HG02798 (cell line): Measurements from ENCODE around the gene CDK19.
A peak's percentile ranks its signal among the peaks of the same experiment; 100 is the strongest.
"Not testable (repeated sequence)": the region's sequence is repeated elsewhere in the genome, so short reads cannot be mapped to it uniquely, and the experiment has no call there.

Source experiments
- ATAC-seq: cut with Tn5 transposase; IDR thresholded peaks from one replicate; pipeline ENCODE4 v1.9.1; 2021; ENCODE audit warnings: mild to moderate bottlenecking; ENCODE audit not compliant: unreplicated experiment, poor library complexity

The CDK19 gene

DNA sequence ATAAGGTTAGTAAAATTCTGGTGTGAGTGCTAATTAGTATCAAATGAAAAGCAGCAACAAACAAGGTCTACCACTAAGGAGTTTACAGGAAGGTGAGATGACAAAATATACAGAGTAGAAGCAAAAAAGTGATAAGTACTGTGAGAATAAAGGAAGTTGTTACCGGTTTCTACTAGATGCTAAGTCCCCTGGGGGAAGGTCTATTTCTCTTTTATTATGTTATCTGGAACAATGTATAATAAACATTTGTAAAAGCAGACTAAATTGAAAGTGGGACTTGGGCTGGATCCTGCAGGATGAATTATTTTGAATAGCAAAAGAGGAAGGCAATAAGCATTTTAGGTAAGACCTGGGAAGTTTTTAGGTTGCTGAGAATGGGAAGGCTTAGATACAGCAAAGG is 180.2 kb downstream of the CDK19 start:
- no peak for ATAC-seq

GRCh38 chr6:110633731-110634213 is 181.5 kb downstream of the CDK19 start:
- no peak for ATAC-seq

- ATAC-seq, result no peak
These were observed 186.1 kb downstream of the CDK19 start for GRCh38 chr6:110629153-110629552.

DNA sequence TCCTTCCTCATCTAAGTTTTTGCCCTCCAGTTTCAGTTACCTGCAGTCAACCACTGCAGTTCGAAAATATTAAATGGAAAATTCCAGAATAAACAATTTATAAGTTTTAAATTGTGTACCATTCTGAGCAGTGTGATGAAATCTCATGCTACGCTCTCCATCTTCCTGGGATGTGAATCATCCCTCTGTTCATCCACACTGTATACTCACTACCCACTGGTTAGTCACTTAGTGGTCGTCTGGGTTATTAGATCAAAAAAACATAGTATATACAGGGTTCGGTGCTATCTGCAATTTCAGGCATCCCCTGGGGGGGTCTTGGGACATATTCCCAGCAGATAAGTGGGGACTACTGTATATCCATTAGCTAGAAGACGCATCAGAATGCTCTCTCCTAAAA is 186.9 kb downstream of the CDK19 start:
- ATAC-seq, result no peak

DNA sequence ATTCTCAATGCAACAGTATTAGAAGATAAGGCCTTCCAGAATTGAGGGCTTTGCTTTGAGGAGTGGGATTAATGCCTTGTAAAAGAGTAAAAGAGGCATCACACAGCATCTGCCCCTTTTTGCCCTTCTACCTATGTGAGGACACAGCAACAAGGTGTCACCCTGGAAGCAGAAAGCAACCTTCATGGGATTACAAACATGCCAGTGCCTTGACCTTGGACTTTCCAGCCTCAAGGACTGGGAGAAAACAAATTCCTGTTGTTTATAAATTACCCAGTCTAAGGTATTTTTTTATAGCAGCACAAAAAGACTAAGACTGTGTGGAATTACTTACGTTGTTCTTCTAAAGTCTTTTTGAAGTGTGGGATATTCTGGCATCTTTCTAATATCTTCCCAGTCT is 188.8 kb downstream of the CDK19 start:
- ATAC-seq, result no peak

GRCh38 chr6:110625883-110626282 is 189.4 kb downstream of the CDK19 start:
- no peak for ATAC-seq

DNA sequence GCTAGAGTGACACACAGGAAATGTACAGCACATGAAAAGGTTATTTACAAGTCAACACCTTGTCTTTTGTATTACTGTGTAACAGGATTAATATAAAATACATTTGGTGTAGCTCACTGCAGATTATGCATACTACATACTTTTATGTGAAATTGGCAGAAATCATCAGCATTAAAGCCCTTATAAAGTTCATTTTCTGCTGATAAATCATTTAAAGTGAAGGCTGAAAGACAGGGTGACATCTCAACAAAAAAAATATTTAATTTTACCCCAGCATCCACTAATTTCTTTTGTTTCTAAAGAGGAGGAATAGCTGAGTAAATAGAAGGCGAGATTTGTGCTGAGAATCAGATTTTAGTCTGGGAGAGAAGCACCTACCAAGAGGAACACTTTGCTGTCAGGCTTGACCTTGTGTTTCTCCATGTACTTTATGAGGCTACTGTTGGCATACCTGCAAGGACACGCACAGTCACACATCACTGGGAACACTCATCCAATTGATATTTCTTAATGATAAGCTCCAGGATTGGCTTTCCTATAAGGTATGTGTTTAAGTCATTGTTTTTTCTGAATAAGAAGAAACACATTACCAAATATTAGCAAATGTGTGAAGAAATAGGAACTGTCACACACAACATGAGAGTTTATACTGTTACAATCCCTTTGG is 192.2 kb downstream of the CDK19 start:
- ATAC-seq, result no peak

DNA sequence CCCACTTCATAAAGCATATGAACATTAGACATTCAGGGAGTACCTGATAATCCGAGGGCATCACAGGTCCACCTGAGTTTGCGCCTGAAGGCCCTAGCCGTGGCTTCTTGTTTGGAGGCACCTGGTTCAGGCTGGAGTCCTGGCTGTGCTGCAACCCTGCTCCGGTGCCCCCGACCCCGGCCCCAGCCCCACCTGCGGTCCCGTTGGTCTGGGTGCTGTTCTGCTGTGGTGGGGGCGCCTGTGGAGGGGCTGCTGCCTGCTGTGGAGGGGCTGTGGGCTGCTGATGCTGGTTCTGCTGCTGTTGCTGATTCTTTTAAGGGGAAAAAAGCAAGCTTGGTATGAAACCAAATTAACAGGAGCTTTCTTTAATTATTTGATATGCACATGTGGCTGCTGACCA is 194.2 kb downstream of the CDK19 start:
- ATAC-seq, result no peak

DNA sequence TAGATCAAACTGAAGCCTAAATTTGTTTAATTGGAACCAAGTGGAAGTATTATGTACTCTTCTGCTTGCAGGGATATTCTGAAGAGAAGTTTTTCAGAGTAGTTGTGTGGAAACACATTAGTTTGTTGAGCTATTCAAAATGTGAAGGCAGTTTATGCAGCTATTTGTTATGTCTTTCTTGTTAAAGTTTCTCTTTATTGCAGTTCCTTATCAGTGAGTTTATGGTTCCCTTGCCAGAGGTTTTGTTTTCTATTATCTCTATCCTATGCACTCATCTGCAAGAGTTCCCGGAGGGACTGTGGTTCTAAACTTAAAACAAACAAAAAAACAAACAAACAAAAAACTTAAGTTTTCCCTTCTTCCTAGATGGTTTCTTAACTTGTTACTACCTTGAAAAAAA is 195.2 kb downstream of the CDK19 start:
- no peak for ATAC-seq

DNA sequence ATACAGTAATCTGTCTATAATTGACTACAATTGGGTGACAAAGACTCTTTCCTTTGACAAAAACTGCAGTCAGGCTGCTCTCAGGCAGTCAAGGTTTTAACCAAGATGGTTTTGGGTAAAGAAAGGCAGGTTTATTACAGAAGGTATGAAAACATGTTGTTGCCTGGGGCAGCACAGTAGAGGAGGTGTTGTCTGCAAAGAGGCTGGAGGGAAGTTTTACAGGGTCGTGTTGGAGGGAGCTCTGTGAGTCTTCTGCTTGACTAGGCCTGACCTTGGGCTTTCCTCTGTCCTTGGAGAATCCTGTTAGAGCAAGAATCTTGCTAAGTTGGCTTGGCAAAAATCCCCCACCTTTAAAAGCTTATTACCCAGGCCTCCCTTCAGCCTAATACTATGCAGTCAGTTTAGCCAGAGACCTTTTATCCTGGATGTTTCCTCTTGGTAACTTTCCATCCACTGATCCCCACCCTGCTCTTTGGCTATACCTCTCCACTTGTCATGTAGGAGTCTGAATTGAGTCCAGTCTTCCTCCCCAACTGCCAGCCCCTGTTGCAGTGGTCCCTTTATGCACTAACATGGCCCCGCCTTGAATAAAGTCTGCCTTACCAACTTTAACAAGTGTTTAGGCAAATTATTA is 195.9 kb downstream of the CDK19 start:
- no peak for ATAC-seq

GRCh38 chr6:110618591-110619267 is 196.5 kb downstream of the CDK19 start:
- ATAC-seq, result no peak

DNA sequence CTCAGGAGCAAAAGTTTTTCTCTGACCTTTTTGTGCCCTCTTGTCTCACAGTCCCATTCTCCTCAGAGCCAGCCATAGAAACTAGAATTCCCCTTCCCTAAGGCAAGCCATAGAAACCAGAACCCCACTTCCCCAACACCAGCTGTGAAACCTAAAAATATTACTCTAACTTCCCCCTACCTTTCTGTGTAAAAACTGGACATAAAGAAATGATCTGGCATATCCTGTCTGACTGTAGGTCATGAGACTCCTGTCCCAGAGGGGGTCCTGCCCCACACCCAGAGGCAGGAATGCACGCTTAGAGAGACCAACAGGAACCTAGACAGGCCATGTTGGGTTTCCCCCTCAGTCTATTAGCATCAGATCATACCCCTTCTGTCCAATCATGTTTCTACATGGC is 198.2 kb downstream of the CDK19 start:
- peak; percentile 84 for ATAC-seq

GRCh38 chr6:110615722-110616121 is 199.5 kb downstream of the CDK19 start:
- ATAC-seq, result no peak

GRCh38 chr6:110614586-110614985 is 200.7 kb downstream of the CDK19 start:
- ATAC-seq, result no peak

GRCh38 chr6:110614106-110614505 is 201.2 kb downstream of the CDK19 start:
- ATAC-seq, result no peak

GRCh38 chr6:110613356-110613755 is 201.9 kb downstream of the CDK19 start:
- ATAC-seq, result no peak

- ATAC-seq, result no peak
These were observed 203.0 kb downstream of the CDK19 start for GRCh38 chr6:110612298-110612697.

GRCh38 chr6:110609101-110609500 is 206.2 kb downstream of the CDK19 start:
- ATAC-seq, result no peak

DNA sequence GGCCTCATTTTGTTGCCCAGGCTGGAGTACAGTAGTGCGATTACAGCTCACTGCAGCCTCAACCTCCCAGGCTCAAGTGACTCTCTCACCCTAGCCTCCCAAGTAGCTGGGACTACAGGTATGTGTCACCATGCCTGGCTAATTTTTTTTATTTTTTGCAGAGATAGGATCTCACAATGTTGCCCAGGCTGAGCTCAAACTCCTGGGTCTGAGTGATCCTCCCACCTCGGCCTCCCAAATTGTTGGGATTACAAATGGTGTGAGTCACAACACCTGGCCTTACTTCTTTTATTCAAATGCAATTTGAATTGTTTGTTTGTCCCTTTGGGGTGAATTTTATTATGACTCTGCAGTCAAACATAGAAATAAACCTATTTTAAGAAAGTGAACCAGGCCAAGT is 207.1 kb downstream of the CDK19 start:
- ATAC-seq, result no peak

DNA sequence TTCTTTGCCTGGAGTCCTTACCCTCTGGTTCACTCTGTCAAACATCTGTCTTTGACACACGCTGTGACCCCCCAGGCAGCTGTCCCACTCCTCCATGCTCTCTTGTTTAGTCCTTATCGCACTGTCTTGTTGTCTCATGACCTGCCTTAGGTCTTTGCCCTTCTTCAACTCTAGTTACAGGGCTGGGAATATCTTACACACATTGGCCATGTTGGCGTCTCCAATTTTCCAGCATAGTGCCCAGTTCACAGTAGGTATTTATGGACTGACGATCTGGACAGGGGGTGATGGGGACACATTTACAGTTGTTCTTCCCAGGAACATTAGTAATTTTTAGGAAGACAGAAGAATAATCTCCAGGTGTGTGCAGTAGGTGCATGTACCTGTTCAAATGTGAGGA is 209.1 kb downstream of the CDK19 start:
- no peak for ATAC-seq

GRCh38 chr6:110600640-110601039 is 214.6 kb downstream of the CDK19 start:
- ATAC-seq, result not testable (repeated sequence)

DNA sequence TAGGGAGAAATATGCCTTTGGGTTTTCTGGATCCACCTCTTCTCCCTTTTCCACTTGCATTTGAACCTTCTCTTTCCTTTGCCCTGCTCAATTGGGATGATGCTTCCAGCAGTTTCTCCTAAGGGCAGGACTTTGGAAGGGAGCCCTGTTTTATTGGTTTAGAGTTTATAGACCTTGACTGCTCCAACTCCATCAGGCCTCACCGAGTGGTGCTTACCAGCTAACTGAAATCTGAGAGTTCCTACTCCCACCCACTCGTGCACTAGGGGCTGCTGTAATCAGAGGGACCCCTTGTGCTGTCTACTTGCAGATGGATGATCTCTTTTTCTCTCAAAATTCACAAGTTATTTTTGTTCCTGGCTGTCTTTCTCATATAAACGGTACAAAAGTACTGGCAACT is 217.5 kb downstream of the CDK19 start:
- no peak for ATAC-seq
